CD14-positive monocyte (primary cell): ENCODE data around the gene CFAP20DC. TPM values are rescaled to one million over a fixed set of nuclear protein-coding genes. Genes with fewer than 3 reads are reported as not detected.

Source experiments
- DNase-seq, 3 donors: peaks; one replicate each; pipeline ENCODE4 v3.0.0-alpha.2; 2011 to 2022
- H2AFZ ChIP-seq: 2 replicates; pipeline ENCODE4 v1.6.0; 2012; ENCODE audit warnings: mild to moderate bottlenecking, low read depth, low read length, inconsistent platforms; ENCODE audit not compliant: insufficient read depth, poor library complexity, severe bottlenecking
- H3K27ac ChIP-seq, 2 donors: 1 replicate in 1 of 2; 2 replicates in 1 of 2; pipeline ENCODE4 v1.5.1; 2012 to 2013; ENCODE audit warnings: low read length in 2 of 2, control low read depth in 1 of 2, inconsistent platforms in 1 of 2, low read depth in 1 of 2, mild to moderate bottlenecking in 1 of 2
- H3K27me3 ChIP-seq, 2 donors: one replicate each; pipeline versions ENCODE4 v1.6.0 to v1.6.1; 2011 to 2013; ENCODE audit warnings: low read length in 2 of 2; ENCODE audit not compliant: control insufficient read depth in 2 of 2, insufficient read depth in 2 of 2
- H3K36me3 ChIP-seq, 2 donors: replicated peaks in 1 of 2; 1 replicate in 1 of 2; 2 replicates in 1 of 2; pipeline versions ENCODE4 v1.5.1 to v1.6.1; 2012 to 2013; ENCODE audit warnings: low read length in 2 of 2, control low read depth in 1 of 2, inconsistent platforms in 1 of 2, mild to moderate bottlenecking in 1 of 2; ENCODE audit not compliant: insufficient read depth in 2 of 2, control insufficient read depth in 1 of 2
- H3K4me1 ChIP-seq, 2 donors: 1 replicate in 1 of 2; 2 replicates in 1 of 2; pipeline versions ENCODE4 v1.5.1 to v1.6.1; 2012 to 2013; ENCODE audit warnings: low read length in 2 of 2, control low read depth in 1 of 2, inconsistent platforms in 1 of 2, mild to moderate bottlenecking in 1 of 2, moderate library complexity in 1 of 2; ENCODE audit not compliant: insufficient read depth in 2 of 2, control insufficient read depth in 1 of 2
- H3K4me2 ChIP-seq: replicated peaks from 2 replicates; pipeline ENCODE3; 2012; ENCODE audit warnings: low read length, moderate library complexity, mild to moderate bottlenecking; ENCODE audit not compliant: poor library complexity, severe bottlenecking; ENCODE audit errors: extremely low read depth
- H3K4me3 ChIP-seq, 3 experiments: fragments of 200-600 bp in 1 of 3; sonication (generic) in 1 of 3; replicated peaks in 1 of 3; 1 replicate in 2 of 3; 2 replicates in 1 of 3; pipeline ENCODE4 v1.5.1; 2011 to 2013; ENCODE audit warnings: low read length in 3 of 3, mild to moderate bottlenecking in 3 of 3, control low read depth in 2 of 3, low read depth in 2 of 3, inconsistent platforms in 1 of 3, moderate library complexity in 1 of 3
- H3K79me2 ChIP-seq: 2 replicates; pipeline ENCODE4 v1.6.0; 2012; ENCODE audit warnings: mild to moderate bottlenecking, control low read depth, inconsistent platforms, low read length, moderate library complexity; ENCODE audit not compliant: insufficient read depth
- H3K9ac ChIP-seq: 2 replicates; pipeline ENCODE4 v1.6.0; 2017; ENCODE audit warnings: low read length, mild to moderate bottlenecking; ENCODE audit not compliant: insufficient read depth, poor library complexity, severe bottlenecking
- H3K9me3 ChIP-seq, 2 donors: replicated peaks in 1 of 2; 1 replicate in 1 of 2; 2 replicates in 1 of 2; pipeline versions ENCODE4 v1.5.1 to v1.6.1; 2012 to 2013; ENCODE audit warnings: low read length in 2 of 2, control low read depth in 1 of 2; ENCODE audit not compliant: control insufficient read depth in 1 of 2, insufficient read depth in 1 of 2
- H4K20me1 ChIP-seq: 2 replicates; pipeline ENCODE4 v1.6.0; 2012; ENCODE audit warnings: mild to moderate bottlenecking, low read length, control low read depth, moderate library complexity; ENCODE audit not compliant: insufficient read depth
- H3K27ac Mint-ChIP-seq, 7 donors: one replicate each; pipeline ENCODE4 v1.8.0; 2020; ENCODE audit warnings: mild to moderate bottlenecking in 7 of 7, mixed read lengths in 7 of 7, moderate library complexity in 6 of 7, inconsistent platforms in 2 of 7
- H3K27me3 Mint-ChIP-seq, 3 donors: one replicate each; pipeline ENCODE4 v1.8.0; 2021 to 2022; ENCODE audit warnings: low read depth in 3 of 3, mild to moderate bottlenecking in 3 of 3, mixed read lengths in 3 of 3, moderate library complexity in 3 of 3, inconsistent platforms in 1 of 3
- H3K36me3 Mint-ChIP-seq, 2 donors: one replicate each; pipeline ENCODE4 v1.8.0; 2020; ENCODE audit warnings: mixed read lengths in 2 of 2, inconsistent platforms in 1 of 2, mild to moderate bottlenecking in 1 of 2
- H3K4me1 Mint-ChIP-seq: one replicate; pipeline ENCODE4 v1.8.0; 2020; ENCODE audit warnings: mild to moderate bottlenecking, mixed read lengths
- H3K4me3 Mint-ChIP-seq, 2 donors: one replicate each; pipeline ENCODE4 v1.8.0; 2020; ENCODE audit warnings: mild to moderate bottlenecking in 2 of 2, mixed read lengths in 2 of 2, moderate library complexity in 1 of 2
- H3K9me3 Mint-ChIP-seq, 7 donors: one replicate each; pipeline ENCODE4 v1.8.0; 2020 to 2022; ENCODE audit warnings: mixed read lengths in 7 of 7, mild to moderate bottlenecking in 6 of 7, moderate library complexity in 6 of 7, inconsistent platforms in 2 of 7
- WGBS: methylation state at CpG from one replicate; pipeline ENCODE4 v1.1.5; 2013; ENCODE audit warnings: missing lambda C conversion rate; ENCODE audit not compliant: insufficient coverage; 5-methylcytosine and 5-hydroxymethylcytosine counted together
- intact Hi-C, 2 donors: fragments of 100-400 bp; cut with micrococcal nuclease; formaldehyde crosslinking; loops; one replicate each; pipeline versions ENCODE4 v1.15.0 to v1.15.1; 2023
- polyA plus RNA-seq, 3 donors: library from polyadenylated mRNA; depleted of rRNA in 1 of 3; unstranded in 2 of 3; stranded (reverse) in 1 of 3; fragments of 300-500 nt in 2 of 3; fragments of >200 nt in 1 of 3; fragmentation: Illumina TruSeq in 2 of 3; gene quantifications; 1 replicate in 2 of 3; 2 replicates in 1 of 3; pipeline ENCODE4 v1.2.3, GENCODE V29; 2012 to 2021
- TF ChIP-seq, protein P1 (sequence below): fragments of 200-600 bp; IDR thresholded peaks from one replicate; pipeline ENCODE4 v1.8.0; 2022; ENCODE audit warnings: antibody characterized with exemption, mild to moderate bottlenecking

Gene CFAP20DC
- polyA plus RNA-seq, 3 donors, result not detected

DNA sequence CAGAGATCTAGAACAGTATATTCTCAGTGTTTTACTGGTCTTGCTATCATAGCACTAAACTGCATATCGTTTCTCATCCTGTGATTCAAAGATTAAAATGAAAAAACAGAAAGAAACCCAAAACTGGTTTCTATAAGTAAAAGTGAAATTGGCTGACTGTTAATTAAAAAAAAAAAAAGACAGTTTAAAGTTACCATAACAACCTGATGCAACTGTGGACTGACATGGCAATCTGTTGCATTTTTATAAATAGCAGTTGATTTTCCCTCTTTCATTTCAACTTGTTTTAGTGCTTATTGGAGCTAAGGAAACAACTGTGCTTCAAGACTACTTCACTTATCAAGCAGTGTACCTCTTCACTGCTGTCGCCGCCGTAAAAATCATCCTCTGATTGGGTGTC, 186.6 kb downstream of the CFAP20DC start:
- Mint-ChIP-seq H3K36me3 (no peaks in the 10 kb centered on the region), H3K4me1 (peaks cover 4% of the 10 kb centered on the region), H3K27me3 (peaks cover 0 to 2% (median 0%) of the 10 kb centered on the region in 3 donors), H3K4me3 (no peak overlapping the region), H3K9me3 (no peaks in the 10 kb centered on the region), H3K27ac (no peak overlapping the region)
- Histone ChIP-seq H3K9me3 (no peaks in the 10 kb centered on the region), H3K4me1 (peaks cover 0 to 2% of the 10 kb centered on the region in 2 donors), H3K36me3 (no peaks in the 10 kb centered on the region), H3K4me3 (no peak overlapping the region), H3K9ac (no peak overlapping the region), H3K27ac (no peak overlapping the region), H2AFZ (no peak overlapping the region), H3K4me2 (no peak overlapping the region), H3K27me3 (no peaks in the 10 kb centered on the region), H4K20me1 (no peaks in the 10 kb centered on the region), H3K79me2 (no peaks in the 10 kb centered on the region)
- intact Hi-C loops, result no loop called here
- TF ChIP-seq, protein P1, sequence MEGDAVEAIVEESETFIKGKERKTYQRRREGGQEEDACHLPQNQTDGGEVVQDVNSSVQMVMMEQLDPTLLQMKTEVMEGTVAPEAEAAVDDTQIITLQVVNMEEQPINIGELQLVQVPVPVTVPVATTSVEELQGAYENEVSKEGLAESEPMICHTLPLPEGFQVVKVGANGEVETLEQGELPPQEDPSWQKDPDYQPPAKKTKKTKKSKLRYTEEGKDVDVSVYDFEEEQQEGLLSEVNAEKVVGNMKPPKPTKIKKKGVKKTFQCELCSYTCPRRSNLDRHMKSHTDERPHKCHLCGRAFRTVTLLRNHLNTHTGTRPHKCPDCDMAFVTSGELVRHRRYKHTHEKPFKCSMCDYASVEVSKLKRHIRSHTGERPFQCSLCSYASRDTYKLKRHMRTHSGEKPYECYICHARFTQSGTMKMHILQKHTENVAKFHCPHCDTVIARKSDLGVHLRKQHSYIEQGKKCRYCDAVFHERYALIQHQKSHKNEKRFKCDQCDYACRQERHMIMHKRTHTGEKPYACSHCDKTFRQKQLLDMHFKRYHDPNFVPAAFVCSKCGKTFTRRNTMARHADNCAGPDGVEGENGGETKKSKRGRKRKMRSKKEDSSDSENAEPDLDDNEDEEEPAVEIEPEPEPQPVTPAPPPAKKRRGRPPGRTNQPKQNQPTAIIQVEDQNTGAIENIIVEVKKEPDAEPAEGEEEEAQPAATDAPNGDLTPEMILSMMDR, result no peak
- no CpG with 5 or more reads among the region's 4 CpGs for WGBS
- DNase-seq, result no peak

- no peak overlapping the region for H3K27ac ChIP-seq
- H3K4me3 ChIP-seq, result no peak overlapping the region
- no peaks in the 10 kb centered on the region for H3K27me3 ChIP-seq
- no peak overlapping the region for H2AFZ ChIP-seq
- TF ChIP-seq, protein P1, result no peak
- no peak overlapping the region for H3K9ac ChIP-seq
- Mint-ChIP-seq H3K36me3 (no peaks in the 10 kb centered on the region), H3K4me1 (no peaks in the 10 kb centered on the region), H3K27ac (no peak overlapping the region), H3K27me3 (peaks cover 0 to 2% (median 0%) of the 10 kb centered on the region in 3 donors), H3K4me3 (no peak overlapping the region), H3K9me3 (no peaks in the 10 kb centered on the region)
- no peaks in the 10 kb centered on the region for H3K9me3 ChIP-seq
- no CpG with 5 or more reads among the region's 3 CpGs for WGBS
- no peak for DNase-seq
- no peaks in the 10 kb centered on the region for H3K4me1 ChIP-seq
- no peaks in the 10 kb centered on the region for H3K36me3 ChIP-seq
- no peak overlapping the region for H3K4me2 ChIP-seq
- no peaks in the 10 kb centered on the region for H3K79me2 ChIP-seq
- no peaks in the 10 kb centered on the region for H4K20me1 ChIP-seq
- intact Hi-C loops, result no loop called here
Observed at GRCh38 chr3:58861551-58861950, 188.3 kb downstream of the CFAP20DC start.
